ENCODE measurements around the gene MCC.

GRCh38 chr5:113151641-113152379 is 336.4 kb downstream of the MCC start:
- TF ChIP-seq, protein P1, sequence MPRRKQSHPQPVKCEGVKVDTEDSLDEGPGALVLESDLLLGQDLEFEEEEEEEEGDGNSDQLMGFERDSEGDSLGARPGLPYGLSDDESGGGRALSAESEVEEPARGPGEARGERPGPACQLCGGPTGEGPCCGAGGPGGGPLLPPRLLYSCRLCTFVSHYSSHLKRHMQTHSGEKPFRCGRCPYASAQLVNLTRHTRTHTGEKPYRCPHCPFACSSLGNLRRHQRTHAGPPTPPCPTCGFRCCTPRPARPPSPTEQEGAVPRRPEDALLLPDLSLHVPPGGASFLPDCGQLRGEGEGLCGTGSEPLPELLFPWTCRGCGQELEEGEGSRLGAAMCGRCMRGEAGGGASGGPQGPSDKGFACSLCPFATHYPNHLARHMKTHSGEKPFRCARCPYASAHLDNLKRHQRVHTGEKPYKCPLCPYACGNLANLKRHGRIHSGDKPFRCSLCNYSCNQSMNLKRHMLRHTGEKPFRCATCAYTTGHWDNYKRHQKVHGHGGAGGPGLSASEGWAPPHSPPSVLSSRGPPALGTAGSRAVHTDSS (tag by site-specific recombination; IDR thresholded peaks at IDR 0.05), result no peak
- TF ChIP-seq ZNF174 (tag by site-specific recombination; IDR thresholded peaks at IDR 0.05) (no peak), CTCF (tag by site-specific recombination; IDR thresholded peaks at IDR 0.05) (no peak), KLF10 (tag by site-specific recombination; IDR thresholded peaks at IDR 0.05) (no peak), ZNF350 (tag by site-specific recombination; IDR thresholded peaks at IDR 0.05) (no peak), GLI4 (tag by site-specific recombination; IDR thresholded peaks at IDR 0.05) (no peak), BCL6B (tag by site-specific recombination; IDR thresholded peaks at IDR 0.05) (no peak), ZBTB17 (tag by site-specific recombination; IDR thresholded peaks at IDR 0.05) (no peak), ZBTB10 (tag by site-specific recombination; IDR thresholded peaks at IDR 0.05) (no peak), ZNF561 (tag by site-specific recombination; IDR thresholded peaks at IDR 0.05; ENCODE audit: borderline replicate concordance) (no peak), TSHZ1 (tag by site-specific recombination; IDR thresholded peaks at IDR 0.05; ENCODE audit: borderline replicate concordance) (no peak), ZNF266 (tag by site-specific recombination; IDR thresholded peaks at IDR 0.05; ENCODE audit: low read depth) (no peak)
